Upper lobe of left lung (tissue), 6 donors: ENCODE results near the gene PPM1B. TPM values are rescaled to one million over a fixed set of nuclear protein-coding genes. Genes with fewer than 3 reads are reported as not detected.
"Not testable (repeated sequence)": the region's sequence is repeated elsewhere in the genome, so short reads cannot be mapped to it uniquely, and the experiment has no call there.

Experiments
- ATAC-seq, 2 donors: fragments of 200-7000 bp; cut with Tn5 transposase; one replicate each; pipeline ENCODE4 v1.9.1; 2022; ENCODE audit warnings: mild to moderate bottlenecking in 2 of 2, moderate library complexity in 2 of 2; ENCODE audit not compliant: low FRiP score in 2 of 2
- DNase-seq, 2 donors: peaks; one replicate each; pipeline ENCODE4 v3.0.0-alpha.2; 2019 to 2020
- H3K27ac ChIP-seq, 4 donors: fragments of 200-600 bp; sonication (generic); one replicate each; pipeline ENCODE4 v1.5.1; 2016 to 2019
- H3K27me3 ChIP-seq, 4 donors: fragments of 200-600 bp; sonication (generic); one replicate each; pipeline ENCODE4 v1.5.1; 2017 to 2019
- H3K36me3 ChIP-seq, 4 donors: fragments of 200-600 bp; sonication (generic); one replicate each; pipeline ENCODE4 v1.5.1; 2016 to 2019
- H3K4me1 ChIP-seq, 4 donors: fragments of 200-600 bp; sonication (generic); one replicate each; pipeline ENCODE4 v1.5.1; 2018 to 2019
- H3K4me3 ChIP-seq, 4 donors: fragments of 200-600 bp; sonication (generic); one replicate each; pipeline ENCODE4 v1.5.1; 2017 to 2019; ENCODE audit warnings: mild to moderate bottlenecking in 2 of 4, moderate library complexity in 1 of 4
- H3K9me3 ChIP-seq, 4 donors: fragments of 200-600 bp; sonication (generic); one replicate each; pipeline ENCODE4 v1.5.1; 2018 to 2019
- EP300 ChIP-seq, 4 donors: sonication (generic); formaldehyde crosslinking; IDR thresholded peaks; one replicate each; pipeline ENCODE4 v1.5.1; 2017; ENCODE audit warnings: antibody characterized with exemption in 4 of 4, control low read depth in 2 of 4
- POLR2A ChIP-seq, 4 donors: fragments of 450-650 bp; IDR thresholded peaks; one replicate each; pipeline ENCODE4 v1.5.1; 2016 to 2017; ENCODE audit warnings: antibody characterized with exemption in 4 of 4, mild to moderate bottlenecking in 2 of 4
- POLR2AphosphoS5 ChIP-seq, 2 donors: sonication (generic); formaldehyde crosslinking; IDR thresholded peaks; one replicate each; pipeline ENCODE4 v1.5.1; 2017; ENCODE audit warnings: antibody characterized with exemption in 2 of 2
- WGBS, 2 donors: methylation state at CpG; one replicate each; pipeline ENCODE4 v1.1.5; 2017 to 2018; 5-methylcytosine and 5-hydroxymethylcytosine counted together
- total RNA-seq, 6 donors: library from RNA; depleted of rRNA in 4 of 6; stranded (reverse); fragments of >200 nt in 4 of 6; gene quantifications; one replicate each; pipeline versions ENCODE4 v1.1.0 to v1.2.1, GENCODE V29; 2016 to 2021
- TF ChIP-seq, protein P1 (sequence below), 6 experiments: fragments of 450-650 bp in 4 of 6; fragments of 200-600 bp in 2 of 6; sonication (generic) in 2 of 6; IDR thresholded peaks; one replicate each; pipeline ENCODE4 v1.5.1; 2016 to 2019; ENCODE audit warnings: antibody characterized with exemption in 6 of 6
- donor health status: DM: no; HTN: no; CAD: no; lungs with moderate emphysema.
- donor health status: DM: no; HTN: yes; CAD: no; lungs with severe emphysema.

Gene PPM1B
- total RNA-seq, 6 donors from 2014 or later: 35.5 to 71.2 (median 45.6) TPM

DNA sequence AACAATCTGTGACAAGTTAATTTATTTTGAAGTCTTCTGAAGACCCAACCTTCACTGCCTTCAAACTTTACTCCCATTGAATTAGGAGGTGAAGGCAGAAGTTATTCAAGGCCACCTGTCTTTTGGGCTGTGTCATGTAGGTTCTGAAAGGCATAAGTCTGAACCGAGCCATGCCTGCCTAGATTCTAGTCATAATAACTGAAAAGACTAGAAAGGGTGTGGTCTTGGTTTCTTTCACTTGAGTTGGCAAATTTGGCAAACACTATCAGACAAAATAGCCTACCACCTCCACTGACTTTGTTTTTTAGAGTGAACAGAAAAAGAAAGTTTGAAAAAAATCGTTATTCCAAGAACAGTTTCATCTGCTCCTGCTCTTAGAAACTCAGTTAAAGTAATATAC lies 38.4 kb downstream of the PPM1B start:
- ATAC-seq: no peak
- Histone ChIP-seq H3K4me1 (peaks cover 0 to 4% (median 2%) of the 10 kb centered on the region in 4 donors), H3K27me3 (no peaks in the 10 kb centered on the region), H3K4me3 (no peak overlapping the region), H3K9me3 (no peaks in the 10 kb centered on the region), H3K36me3 (peaks cover 4 to 29% (median 9%) of the 10 kb centered on the region in 4 donors), H3K27ac (no peak overlapping the region)
- no peak for DNase-seq
- WGBS, 2 donors: 92 to 99% methylated on average over 2 of the region's 2 CpGs
- no peak for TF ChIP-seq EP300 (IDR thresholded peaks at IDR 0.05)
- TF ChIP-seq POLR2A (IDR thresholded peaks at IDR 0.05): no peak
- TF ChIP-seq POLR2AphosphoS5 (IDR thresholded peaks at IDR 0.05): no peak
- TF ChIP-seq, protein P1, sequence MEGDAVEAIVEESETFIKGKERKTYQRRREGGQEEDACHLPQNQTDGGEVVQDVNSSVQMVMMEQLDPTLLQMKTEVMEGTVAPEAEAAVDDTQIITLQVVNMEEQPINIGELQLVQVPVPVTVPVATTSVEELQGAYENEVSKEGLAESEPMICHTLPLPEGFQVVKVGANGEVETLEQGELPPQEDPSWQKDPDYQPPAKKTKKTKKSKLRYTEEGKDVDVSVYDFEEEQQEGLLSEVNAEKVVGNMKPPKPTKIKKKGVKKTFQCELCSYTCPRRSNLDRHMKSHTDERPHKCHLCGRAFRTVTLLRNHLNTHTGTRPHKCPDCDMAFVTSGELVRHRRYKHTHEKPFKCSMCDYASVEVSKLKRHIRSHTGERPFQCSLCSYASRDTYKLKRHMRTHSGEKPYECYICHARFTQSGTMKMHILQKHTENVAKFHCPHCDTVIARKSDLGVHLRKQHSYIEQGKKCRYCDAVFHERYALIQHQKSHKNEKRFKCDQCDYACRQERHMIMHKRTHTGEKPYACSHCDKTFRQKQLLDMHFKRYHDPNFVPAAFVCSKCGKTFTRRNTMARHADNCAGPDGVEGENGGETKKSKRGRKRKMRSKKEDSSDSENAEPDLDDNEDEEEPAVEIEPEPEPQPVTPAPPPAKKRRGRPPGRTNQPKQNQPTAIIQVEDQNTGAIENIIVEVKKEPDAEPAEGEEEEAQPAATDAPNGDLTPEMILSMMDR (IDR thresholded peaks at IDR 0.05): no peak

DNA sequence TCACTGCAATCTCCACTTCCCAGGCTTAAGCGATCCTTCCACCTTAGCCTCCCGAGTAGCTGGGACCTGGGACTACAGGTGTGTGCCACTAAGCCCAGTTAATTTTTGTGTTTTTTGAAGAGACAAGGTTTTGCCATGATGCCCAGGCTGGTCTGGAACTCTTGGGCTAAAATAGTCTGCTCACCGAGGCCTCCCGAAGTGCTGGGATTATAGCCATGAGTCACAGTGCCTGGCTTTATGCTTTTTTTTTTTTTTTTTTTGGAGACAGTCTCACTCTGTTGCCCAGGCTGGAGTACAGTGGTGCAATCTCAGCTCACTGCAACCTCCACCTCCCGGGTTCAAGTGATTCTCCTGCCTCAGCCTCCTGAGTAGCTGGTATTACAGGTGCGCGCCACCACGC lies 39.0 kb downstream of the PPM1B start:
- ATAC-seq, DNase-seq, H3K9me3 ChIP-seq, H3K4me3 ChIP-seq, H3K27ac ChIP-seq, H3K4me1 ChIP-seq, H3K27me3 ChIP-seq: not testable (repeated sequence)
- WGBS, 2 donors: 98% methylated on average over 8 of the region's 8 CpGs
- peaks cover 4 to 33% (median 9%) of the 10 kb centered on the region in 4 donors for H3K36me3 ChIP-seq

- WGBS, 2 donors: 80 to 83% methylated on average over 2 of the region's 2 CpGs
- DNase-seq: no peak
- H3K27ac ChIP-seq: no peak overlapping the region
- peaks cover 4 to 33% (median 11%) of the 10 kb centered on the region in 4 donors for H3K36me3 ChIP-seq
- peaks cover 0 to 4% (median 0%) of the 10 kb centered on the region in 4 donors for H3K4me1 ChIP-seq
- TF ChIP-seq POLR2AphosphoS5 (IDR thresholded peaks at IDR 0.05): no peak
- no peak for TF ChIP-seq POLR2A (IDR thresholded peaks at IDR 0.05)
- no peak for TF ChIP-seq EP300 (IDR thresholded peaks at IDR 0.05)
- TF ChIP-seq, protein P1 (IDR thresholded peaks at IDR 0.05): no peak
- no peak for ATAC-seq
- H3K4me3 ChIP-seq: no peak overlapping the region
- no peaks in the 10 kb centered on the region for H3K27me3 ChIP-seq
- no peaks in the 10 kb centered on the region for H3K9me3 ChIP-seq
Measured at GRCh38 chr2:44210362-44210761, 41.7 kb downstream of the PPM1B start.

DNA sequence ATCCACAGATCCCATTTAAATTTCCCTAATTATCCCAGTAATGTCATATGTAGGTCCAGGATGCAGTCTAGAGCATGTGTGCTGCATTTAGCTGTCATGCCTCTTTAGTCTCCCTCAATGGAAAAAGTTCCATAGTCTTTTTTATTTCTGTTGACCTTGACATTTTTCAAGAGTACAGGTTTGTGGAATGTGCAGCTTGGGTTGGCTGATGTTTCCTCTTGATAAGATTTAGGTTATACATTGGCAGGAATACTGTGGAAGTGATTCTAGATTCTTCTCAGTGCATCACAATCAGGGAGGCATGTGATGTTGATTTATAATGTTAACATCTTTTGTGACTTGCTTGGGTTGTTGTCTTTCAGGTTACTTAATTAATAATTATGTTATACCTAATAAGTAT lies 42.5 kb downstream of the PPM1B start:
- TF ChIP-seq POLR2AphosphoS5 (IDR thresholded peaks at IDR 0.05) (no peak), EP300 (IDR thresholded peaks at IDR 0.05) (no peak), POLR2A (IDR thresholded peaks at IDR 0.05) (no peak)
- TF ChIP-seq, protein P1 (IDR thresholded peaks at IDR 0.05): no peak
- no peak overlapping the region for H3K27ac ChIP-seq
- H3K9me3 ChIP-seq: no peaks in the 10 kb centered on the region
- H3K36me3 ChIP-seq: peaks cover 4 to 33% (median 11%) of the 10 kb centered on the region in 4 donors
- no peaks in the 10 kb centered on the region for H3K27me3 ChIP-seq
- no peak for ATAC-seq
- no peak overlapping the region for H3K4me3 ChIP-seq
- DNase-seq: no peak
- H3K4me1 ChIP-seq: peaks cover 0 to 4% (median 0%) of the 10 kb centered on the region in 4 donors

- no peak for DNase-seq
- no peak overlapping the region for H3K27ac ChIP-seq
- H3K9me3 ChIP-seq: no peaks in the 10 kb centered on the region
- no peak overlapping the region for H3K4me3 ChIP-seq
- peaks cover 0 to under 1% (median 0%) of the 10 kb centered on the region in 4 donors for H3K4me1 ChIP-seq
- ATAC-seq: no peak
- H3K36me3 ChIP-seq: peaks cover 4 to 33% (median 11%) of the 10 kb centered on the region in 4 donors
- TF ChIP-seq, protein P1 (IDR thresholded peaks at IDR 0.05): no peak
- TF ChIP-seq POLR2AphosphoS5 (IDR thresholded peaks at IDR 0.05): no peak
- no peaks in the 10 kb centered on the region for H3K27me3 ChIP-seq
- WGBS, 2 donors: 88 to 94% methylated on average over 4 of the region's 4 CpGs
Measured at GRCh38 chr2:44212302-44212701, 43.6 kb downstream of the PPM1B start.
